Breast epithelium (tissue), 4 donors: ENCODE results near the gene CCNL2. TPM values are rescaled to one million over a fixed set of nuclear protein-coding genes. Genes with fewer than 3 reads are reported as not detected.

Source experiments
- DNase-seq, 2 donors: peaks; one replicate each; pipeline ENCODE4 v3.0.0-alpha.2; 2019; ENCODE audit warnings: low spot score in 2 of 2
- H3K27ac ChIP-seq, 2 donors: fragments of 200-600 bp; sonication (generic) in 1 of 2; one replicate each; pipeline ENCODE4 v1.5.1; 2016 to 2019; ENCODE audit warnings: mild to moderate bottlenecking in 1 of 2
- H3K27me3 ChIP-seq, 2 donors: fragments of 200-600 bp; sonication (generic) in 1 of 2; one replicate each; pipeline versions ENCODE4 v1.5.1 to v1.6.0; 2017 to 2019; ENCODE audit warnings: control low read depth in 1 of 2, mild to moderate bottlenecking in 1 of 2
- H3K36me3 ChIP-seq: fragments of 200-600 bp; one replicate; pipeline ENCODE4 v1.5.1; 2019
- H3K4me1 ChIP-seq, 2 donors: fragments of 200-600 bp; sonication (generic); one replicate each; pipeline ENCODE4 v1.5.1; 2016 to 2019; ENCODE audit warnings: control low read depth in 1 of 2
- H3K4me3 ChIP-seq, 3 donors: fragments of 200-600 bp; sonication (generic); 1 replicate in 2 of 3; 2 replicates in 1 of 3; pipeline ENCODE4 v1.5.1; 2016 to 2019; ENCODE audit warnings: mild to moderate bottlenecking in 3 of 3, moderate library complexity in 2 of 3
- H3K9me3 ChIP-seq, 2 donors: fragments of 200-600 bp; sonication (generic) in 1 of 2; one replicate each; pipeline ENCODE4 v1.5.1; 2016 to 2019; ENCODE audit warnings: control low read depth in 1 of 2
- POLR2A ChIP-seq: fragments of 450-650 bp; IDR thresholded peaks from one replicate; pipeline ENCODE4 v1.6.1; 2016; ENCODE audit warnings: antibody characterized with exemption, mild to moderate bottlenecking, moderate library complexity
- POLR2AphosphoS5 ChIP-seq, 3 donors: sonication (generic); formaldehyde crosslinking; IDR thresholded peaks; one replicate each; pipeline ENCODE4 v1.6.1; 2017; ENCODE audit warnings: antibody characterized with exemption in 3 of 3
- intact Hi-C: fragments of 100-400 bp; cut with DNase I; formaldehyde crosslinking; loops from one replicate; pipeline ENCODE4 v1.15.1; 2023; ENCODE audit warnings: low total_unique reads
- total RNA-seq, 3 donors: library from RNA; depleted of rRNA; stranded (reverse); fragments of >200 nt; gene quantifications; one replicate each; pipeline ENCODE4 v1.1.0, GENCODE V29; 2016
- TF ChIP-seq, protein P1 (sequence below), 3 donors: fragments of 450-650 bp; IDR thresholded peaks; one replicate each; pipeline ENCODE4 v1.5.1; 2016 to 2017; ENCODE audit warnings: antibody characterized with exemption in 3 of 3, mild to moderate bottlenecking in 3 of 3, moderate library complexity in 3 of 3

CCNL2 gene
- total RNA-seq, 3 donors from 2014 or later: 170 to 325 (median 285) TPM

DNA sequence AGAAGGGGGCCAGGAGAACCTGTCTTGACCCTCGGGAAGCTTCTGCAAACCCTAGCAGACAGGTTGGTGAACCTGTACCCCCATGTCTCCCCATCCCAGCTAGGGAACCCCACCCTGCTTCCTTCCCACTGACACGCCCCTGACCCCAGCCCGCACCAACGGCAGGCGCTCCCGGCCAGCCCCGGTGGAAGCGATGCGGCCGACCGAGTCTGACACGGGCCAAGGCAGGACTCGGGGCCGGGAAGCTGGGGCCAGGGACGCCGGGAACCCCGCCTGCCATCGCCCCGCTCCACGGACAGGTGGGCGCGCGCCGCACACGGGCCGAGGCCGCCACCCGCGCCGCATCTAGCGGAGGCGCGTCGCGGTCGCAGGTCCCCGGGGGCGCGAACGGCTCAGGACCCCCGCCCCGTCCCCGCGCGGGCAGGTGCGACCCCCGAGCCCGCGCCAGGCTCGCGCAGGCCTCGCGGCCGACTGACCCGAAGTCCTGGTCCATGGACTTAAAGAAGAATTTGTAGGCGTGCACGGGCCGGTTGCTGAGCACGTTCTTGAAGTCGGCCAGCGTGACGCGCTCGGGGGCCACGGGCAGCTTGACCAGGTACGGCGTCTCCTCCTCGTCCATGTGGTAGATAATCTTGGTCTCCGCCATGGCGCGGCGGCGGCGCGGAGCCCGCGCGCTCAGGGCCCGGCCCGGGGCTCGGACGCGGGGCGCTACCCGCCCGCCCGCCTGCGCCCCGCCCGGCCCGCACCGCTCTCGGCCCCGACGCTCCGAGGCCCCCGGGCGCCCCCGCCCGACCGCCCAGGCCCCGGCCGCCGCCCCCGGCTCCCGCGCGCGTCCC, 50.5 kb downstream of the CCNL2 start:
- H3K36me3 ChIP-seq: no peaks in the 10 kb centered on the region
- H3K27me3 ChIP-seq: no peaks in the 10 kb centered on the region
- no peaks in the 10 kb centered on the region for H3K9me3 ChIP-seq
- peak in 1 of 2 donors; percentile 56 for DNase-seq
- H3K4me3 ChIP-seq: peak overlapping the region; percentile 65 to 99 (median 76)
- intact Hi-C loops: no loop called here
- H3K27ac ChIP-seq: peak overlapping the region; percentile 65 to 89
- TF ChIP-seq, protein P1, sequence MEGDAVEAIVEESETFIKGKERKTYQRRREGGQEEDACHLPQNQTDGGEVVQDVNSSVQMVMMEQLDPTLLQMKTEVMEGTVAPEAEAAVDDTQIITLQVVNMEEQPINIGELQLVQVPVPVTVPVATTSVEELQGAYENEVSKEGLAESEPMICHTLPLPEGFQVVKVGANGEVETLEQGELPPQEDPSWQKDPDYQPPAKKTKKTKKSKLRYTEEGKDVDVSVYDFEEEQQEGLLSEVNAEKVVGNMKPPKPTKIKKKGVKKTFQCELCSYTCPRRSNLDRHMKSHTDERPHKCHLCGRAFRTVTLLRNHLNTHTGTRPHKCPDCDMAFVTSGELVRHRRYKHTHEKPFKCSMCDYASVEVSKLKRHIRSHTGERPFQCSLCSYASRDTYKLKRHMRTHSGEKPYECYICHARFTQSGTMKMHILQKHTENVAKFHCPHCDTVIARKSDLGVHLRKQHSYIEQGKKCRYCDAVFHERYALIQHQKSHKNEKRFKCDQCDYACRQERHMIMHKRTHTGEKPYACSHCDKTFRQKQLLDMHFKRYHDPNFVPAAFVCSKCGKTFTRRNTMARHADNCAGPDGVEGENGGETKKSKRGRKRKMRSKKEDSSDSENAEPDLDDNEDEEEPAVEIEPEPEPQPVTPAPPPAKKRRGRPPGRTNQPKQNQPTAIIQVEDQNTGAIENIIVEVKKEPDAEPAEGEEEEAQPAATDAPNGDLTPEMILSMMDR (IDR thresholded peaks at IDR 0.05): no peak
- TF ChIP-seq POLR2A (no peak), POLR2AphosphoS5 (IDR thresholded peaks at IDR 0.05) (peak in 1 of 3 donors; percentile 9)
- peaks cover 18 to 32% of the 10 kb centered on the region in 2 donors for H3K4me1 ChIP-seq

DNA sequence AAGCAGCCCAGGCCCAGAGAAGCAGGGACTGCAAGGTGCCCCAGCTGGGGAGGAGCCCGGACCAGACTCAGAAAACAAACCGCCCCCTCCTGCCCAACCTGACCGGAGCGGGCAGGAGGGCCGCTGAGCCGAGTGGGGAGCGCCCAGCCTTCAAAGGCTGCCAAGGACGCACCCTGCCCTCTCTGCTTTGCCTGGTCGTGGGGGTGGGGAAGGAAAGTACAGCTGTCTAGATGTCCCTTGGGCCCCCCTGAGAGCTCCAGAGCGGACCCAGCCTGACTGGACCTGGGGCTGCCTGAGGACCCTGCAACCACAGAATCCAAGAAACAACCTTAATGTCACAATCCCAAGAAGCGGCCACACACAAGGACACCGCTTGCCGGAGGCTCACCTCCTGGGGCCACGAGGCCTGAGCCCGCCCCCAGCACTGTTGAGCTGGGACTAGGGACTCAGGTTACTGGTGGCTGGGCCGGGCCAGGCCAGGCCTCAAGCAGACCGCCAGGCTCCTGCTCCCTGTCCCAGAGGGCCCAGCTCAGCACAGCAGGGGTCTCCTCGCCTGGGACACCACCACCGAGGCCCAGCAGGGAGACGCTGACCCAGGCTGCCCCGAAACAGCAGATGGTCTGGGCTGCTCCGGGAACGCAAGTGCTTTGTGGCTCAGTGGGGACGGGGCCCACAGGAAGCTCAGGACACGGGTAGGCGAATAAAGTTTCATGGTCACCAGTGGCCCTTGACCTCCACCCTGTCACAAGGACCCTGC, 51.3 kb downstream of the CCNL2 start:
- Histone ChIP-seq H3K27me3 (no peaks in the 10 kb centered on the region), H3K36me3 (no peaks in the 10 kb centered on the region), H3K4me1 (peaks cover 14 to 32% of the 10 kb centered on the region in 2 donors), H3K4me3 (peak overlapping the region; percentile 65 to 99 (median 76)), H3K9me3 (no peaks in the 10 kb centered on the region), H3K27ac (peak overlapping the region; percentile 65 to 89)
- intact Hi-C loops: no loop called here
- DNase-seq: no peak
- TF ChIP-seq, protein P1 (IDR thresholded peaks at IDR 0.05): no peak
- TF ChIP-seq POLR2AphosphoS5 (IDR thresholded peaks at IDR 0.05): no peak
- TF ChIP-seq POLR2A: no peak

DNA sequence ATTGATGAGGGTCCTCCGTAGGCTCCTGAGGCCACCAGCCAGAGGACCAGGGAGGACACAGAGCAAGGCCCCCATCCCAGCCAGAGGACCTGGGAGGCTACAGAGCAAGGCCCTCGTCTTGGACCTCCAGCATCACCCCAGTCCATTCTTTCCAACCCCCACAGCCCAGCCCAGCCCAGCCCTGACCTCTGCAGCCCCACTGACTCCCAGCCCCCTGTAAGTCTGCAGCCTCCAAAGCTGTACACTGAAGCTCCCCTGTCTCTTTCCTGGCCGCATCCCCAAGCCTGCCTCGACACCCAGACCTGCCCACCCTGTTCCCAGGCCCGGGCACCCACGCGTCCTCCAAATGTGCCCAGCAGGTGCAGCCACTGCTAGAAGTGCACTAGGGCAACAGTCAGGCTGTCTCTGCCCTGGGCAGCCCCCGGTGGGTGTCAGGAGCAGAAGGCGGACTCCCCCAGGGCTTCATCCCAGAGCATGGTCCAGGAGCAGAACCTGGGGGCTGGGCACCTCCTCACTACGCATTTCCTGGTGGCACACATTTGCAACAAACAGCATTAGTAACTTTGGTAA, 52.0 kb downstream of the CCNL2 start:
- Histone ChIP-seq H3K27ac (peak overlapping the region; percentile 65 to 89), H3K27me3 (no peaks in the 10 kb centered on the region), H3K4me3 (peak overlapping the region; percentile 65 to 99 (median 76)), H3K9me3 (no peaks in the 10 kb centered on the region), H3K4me1 (peaks cover 9 to 31% of the 10 kb centered on the region in 2 donors), H3K36me3 (no peaks in the 10 kb centered on the region)
- no peak for TF ChIP-seq POLR2A
- no peak for TF ChIP-seq POLR2AphosphoS5 (IDR thresholded peaks at IDR 0.05)
- intact Hi-C loops: no loop called here
- DNase-seq: no peak

DNA sequence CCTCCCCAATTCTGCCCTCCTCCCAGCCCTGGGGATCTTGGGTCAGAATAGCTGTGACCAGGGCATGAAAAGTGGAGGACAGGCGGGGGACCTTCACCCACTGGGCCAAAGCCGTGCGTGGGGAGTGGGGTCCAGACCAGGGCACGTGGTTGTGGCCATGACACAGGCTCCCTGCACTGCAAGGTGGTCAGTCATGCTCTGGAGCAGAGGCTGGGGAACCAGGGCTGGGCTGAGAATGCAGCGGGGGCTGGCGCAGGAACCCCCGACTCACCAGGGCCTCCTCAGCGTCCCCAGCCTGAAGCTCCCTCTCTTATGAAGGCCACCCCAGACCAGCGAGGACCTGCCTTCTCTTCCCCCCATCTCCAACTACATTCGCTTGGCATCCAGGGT, 52.6 kb downstream of the CCNL2 start:
- no peaks in the 10 kb centered on the region for H3K36me3 ChIP-seq
- no peak overlapping the region for H3K27ac ChIP-seq
- intact Hi-C loops: no loop called here
- H3K9me3 ChIP-seq: no peaks in the 10 kb centered on the region
- no peaks in the 10 kb centered on the region for H3K27me3 ChIP-seq
- H3K4me3 ChIP-seq: peak overlapping the region in 1 of 3 donors; percentile 99
- TF ChIP-seq POLR2AphosphoS5 (IDR thresholded peaks at IDR 0.05) (no peak), POLR2A (no peak)
- TF ChIP-seq, protein P1 (IDR thresholded peaks at IDR 0.05): no peak
- H3K4me1 ChIP-seq: peaks cover 9 to 26% of the 10 kb centered on the region in 2 donors
- DNase-seq: no peak

DNA sequence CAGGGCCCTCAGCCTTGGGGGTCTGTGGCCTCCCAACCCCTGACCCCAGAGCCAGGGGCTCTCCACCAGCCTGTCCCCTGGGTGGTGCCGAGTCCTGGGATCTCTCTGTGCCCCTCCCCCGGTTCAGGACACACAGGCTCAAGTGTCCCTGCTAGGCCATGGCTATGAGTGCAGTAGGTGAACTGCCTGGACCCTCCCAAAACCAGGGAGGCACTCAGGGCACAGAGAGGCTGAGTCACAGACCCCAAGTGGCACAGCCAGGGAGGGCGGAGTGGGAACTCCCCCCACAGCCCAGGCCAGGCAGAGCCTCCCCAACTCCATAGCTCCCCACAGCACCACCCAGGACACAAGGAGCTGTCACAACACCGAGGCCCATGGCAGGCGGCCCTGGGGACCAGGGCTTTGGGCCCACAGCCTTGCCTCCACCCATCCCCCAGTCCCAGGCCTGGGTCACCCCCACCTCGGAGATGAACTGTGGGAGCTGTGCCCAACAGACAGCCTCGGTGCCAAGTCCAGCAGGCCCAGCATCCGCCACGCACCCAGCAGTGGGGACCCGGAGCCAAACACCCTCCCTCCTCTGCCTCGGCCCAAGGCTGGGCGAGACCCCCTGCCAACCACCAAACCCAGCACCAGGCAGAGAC, 53.2 kb downstream of the CCNL2 start:
- H3K27me3 ChIP-seq: no peaks in the 10 kb centered on the region
- H3K27ac ChIP-seq: no peak overlapping the region
- DNase-seq: no peak
- H3K4me3 ChIP-seq: peak overlapping the region in 1 of 3 donors; percentile 99
- intact Hi-C loops: no loop called here
- H3K4me1 ChIP-seq: peaks cover 9 to 26% of the 10 kb centered on the region in 2 donors
- H3K36me3 ChIP-seq: no peaks in the 10 kb centered on the region
- H3K9me3 ChIP-seq: no peaks in the 10 kb centered on the region
- TF ChIP-seq POLR2AphosphoS5 (IDR thresholded peaks at IDR 0.05): no peak
- TF ChIP-seq, protein P1 (IDR thresholded peaks at IDR 0.05): no peak
- no peak for TF ChIP-seq POLR2A
